Measurements from ENCODE around the gene DOCK8. TPM values are rescaled to one million over a fixed set of nuclear protein-coding genes. Genes with fewer than 3 reads are reported as not detected.
"Not testable (repeated sequence)": the region's sequence is repeated elsewhere in the genome, so short reads cannot be mapped to it uniquely, and the experiment has no call there.

DOCK8 gene
- 10 to 100 TPM; 22.7 to 49.0 (median 36.7) TPM for total RNA-seq

DNA sequence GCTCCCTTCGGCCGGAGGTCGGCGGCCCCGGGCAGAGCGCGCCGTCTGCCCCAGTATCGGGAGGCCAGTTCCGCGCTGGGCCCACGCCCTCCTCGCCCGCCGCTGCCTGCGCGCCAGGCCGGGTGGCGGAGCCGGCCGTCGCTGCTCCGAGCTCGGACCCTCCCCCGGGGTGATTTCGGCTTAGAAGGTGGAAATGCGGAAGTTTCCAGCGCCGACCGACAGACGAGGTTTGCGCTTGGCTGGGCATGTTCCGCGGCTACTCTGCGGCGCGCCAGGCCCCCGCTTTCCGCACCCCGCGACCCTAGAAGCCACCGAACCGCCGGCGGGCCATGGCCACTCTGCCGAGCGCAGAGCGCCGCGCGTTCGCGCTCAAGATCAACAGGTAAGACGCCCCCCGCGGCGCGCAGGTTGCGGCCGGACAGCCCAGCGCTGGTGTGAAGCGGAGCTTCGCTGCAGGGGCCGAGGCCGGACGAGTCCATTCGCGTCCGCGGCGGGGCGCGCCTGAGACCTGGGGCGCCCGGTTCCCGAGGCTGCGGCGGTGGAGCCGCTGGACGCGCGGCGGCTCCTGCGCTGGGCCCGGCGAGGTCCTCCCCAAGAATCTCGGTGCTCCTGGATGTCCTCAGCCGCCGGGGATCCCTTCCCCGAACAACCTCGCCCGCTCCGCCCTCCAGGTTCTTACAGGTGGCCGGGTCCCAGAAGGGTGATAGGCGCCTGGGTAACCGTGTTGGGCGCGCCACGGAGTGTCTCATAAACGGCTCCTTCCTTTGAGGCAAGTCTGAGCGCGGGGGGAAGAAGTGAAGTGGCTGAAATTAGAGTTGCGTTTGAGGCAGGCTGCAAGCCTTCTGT lies at the start of gene DOCK8:
Gene DOCK8, plus strand, starts transcription at position 218 of the 846 bp plus-strand sequence. Its CDS starts 112 bp downstream, at position 330.
- TF ChIP-seq, protein P1, sequence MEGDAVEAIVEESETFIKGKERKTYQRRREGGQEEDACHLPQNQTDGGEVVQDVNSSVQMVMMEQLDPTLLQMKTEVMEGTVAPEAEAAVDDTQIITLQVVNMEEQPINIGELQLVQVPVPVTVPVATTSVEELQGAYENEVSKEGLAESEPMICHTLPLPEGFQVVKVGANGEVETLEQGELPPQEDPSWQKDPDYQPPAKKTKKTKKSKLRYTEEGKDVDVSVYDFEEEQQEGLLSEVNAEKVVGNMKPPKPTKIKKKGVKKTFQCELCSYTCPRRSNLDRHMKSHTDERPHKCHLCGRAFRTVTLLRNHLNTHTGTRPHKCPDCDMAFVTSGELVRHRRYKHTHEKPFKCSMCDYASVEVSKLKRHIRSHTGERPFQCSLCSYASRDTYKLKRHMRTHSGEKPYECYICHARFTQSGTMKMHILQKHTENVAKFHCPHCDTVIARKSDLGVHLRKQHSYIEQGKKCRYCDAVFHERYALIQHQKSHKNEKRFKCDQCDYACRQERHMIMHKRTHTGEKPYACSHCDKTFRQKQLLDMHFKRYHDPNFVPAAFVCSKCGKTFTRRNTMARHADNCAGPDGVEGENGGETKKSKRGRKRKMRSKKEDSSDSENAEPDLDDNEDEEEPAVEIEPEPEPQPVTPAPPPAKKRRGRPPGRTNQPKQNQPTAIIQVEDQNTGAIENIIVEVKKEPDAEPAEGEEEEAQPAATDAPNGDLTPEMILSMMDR (IDR thresholded peaks at IDR 0.05; ENCODE audit: low read depth), result no peak

DNA sequence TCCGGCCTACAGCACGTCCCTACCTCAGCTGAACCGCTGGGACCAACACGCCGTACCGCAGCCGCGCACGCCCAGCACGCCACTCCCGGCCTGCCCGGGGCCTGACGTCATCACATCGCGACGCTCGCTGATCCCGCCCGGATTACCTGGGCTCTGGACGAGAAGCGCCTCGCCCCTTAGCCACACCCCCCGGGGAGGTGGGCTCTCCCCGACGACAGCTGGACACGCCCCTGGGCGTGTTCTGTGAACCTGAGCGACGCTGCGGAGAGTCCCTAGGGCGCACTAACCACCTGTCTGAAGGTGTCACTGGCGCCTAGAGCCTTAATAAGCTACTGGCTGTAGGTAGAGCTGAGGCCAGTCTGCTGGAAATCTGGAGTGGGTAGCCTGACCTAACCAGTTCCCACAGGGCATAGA lies 35.7 kb upstream of the DOCK8 start, which contains the start of gene ZNG1A:
Gene ZNG1A, minus strand, starts transcription at position 87 of the 414 bp plus-strand sequence. CDS start 87 bp downstream, outside the sequence.
- TF ChIP-seq, protein P1 (IDR thresholded peaks at IDR 0.05; ENCODE audit: low read depth), result not testable (repeated sequence)

DNA sequence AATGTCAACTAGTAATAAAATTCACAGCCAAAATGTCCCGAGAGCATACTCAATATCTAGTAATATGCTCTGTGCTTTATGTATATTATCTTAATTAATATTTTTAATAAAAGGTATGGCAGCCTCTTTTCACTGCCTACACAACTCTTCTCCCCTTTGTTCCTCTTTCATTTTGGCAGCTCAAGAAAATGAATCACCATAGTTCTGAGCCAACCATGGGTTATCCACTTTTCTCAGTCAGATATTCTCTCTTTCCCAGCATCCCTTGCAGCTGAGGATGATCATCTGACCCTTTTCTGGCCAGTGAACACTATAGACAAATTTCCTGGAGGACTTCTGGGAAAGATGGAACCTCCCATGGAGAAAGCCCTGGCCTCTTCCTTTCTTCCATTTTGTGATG lies 8.2 kb upstream of the DOCK8 start:
- TF ChIP-seq, protein P1 (IDR thresholded peaks at IDR 0.05; ENCODE audit: low read depth), result no peak

DNA sequence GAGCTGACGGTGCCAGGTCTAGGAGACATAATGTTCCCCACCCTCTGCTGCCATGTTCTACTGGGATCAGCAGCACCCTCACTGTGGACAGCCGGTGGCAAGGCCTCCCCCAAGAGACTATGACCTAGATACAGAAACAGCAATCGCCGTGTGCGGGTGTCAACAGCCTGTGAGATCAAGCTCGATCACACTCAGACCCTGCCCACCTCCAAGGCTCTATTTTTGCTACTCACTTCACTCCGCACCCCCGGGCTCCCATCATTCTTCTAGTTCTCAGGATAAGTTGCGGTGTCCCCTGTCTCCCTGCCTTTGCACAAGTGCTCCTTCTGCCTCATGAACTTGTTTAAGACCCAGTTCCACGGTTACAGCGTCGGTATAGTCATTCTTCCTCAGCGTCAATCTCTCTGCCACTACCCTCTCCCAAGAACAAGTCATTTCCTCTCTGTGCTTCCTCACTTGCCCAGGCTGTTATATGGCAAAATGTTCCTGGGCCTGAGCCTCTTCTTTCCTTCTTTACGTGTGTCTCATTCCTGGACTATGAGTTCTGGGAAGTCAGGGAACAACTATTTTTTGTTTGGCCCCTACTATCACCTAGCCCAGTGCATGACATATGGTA lies 5.4 kb upstream of the DOCK8 start:
- TF ChIP-seq, protein P1 (IDR thresholded peaks at IDR 0.05; ENCODE audit: low read depth), result no peak

DNA sequence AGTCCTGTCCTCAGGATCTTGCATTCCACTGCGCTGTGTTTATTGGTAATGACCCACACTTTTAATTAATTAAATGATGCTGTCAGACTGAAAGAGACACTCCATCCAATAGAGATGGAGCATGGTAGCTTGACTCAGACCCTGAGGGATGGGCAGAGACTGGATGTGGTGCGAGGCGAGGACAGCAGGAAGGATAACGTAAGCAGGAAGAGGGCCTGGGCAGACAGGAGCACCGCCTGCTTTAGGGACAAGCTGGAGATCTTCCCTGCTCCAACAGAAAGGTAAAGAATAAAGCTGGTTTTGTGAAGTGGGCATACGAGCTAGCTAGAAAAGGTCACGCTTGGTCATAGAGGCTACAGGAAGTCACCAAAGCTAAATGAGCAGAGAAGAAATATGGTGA lies 3.6 kb upstream of the DOCK8 start:
- TF ChIP-seq, protein P1 (IDR thresholded peaks at IDR 0.05; ENCODE audit: low read depth), result no peak

DNA sequence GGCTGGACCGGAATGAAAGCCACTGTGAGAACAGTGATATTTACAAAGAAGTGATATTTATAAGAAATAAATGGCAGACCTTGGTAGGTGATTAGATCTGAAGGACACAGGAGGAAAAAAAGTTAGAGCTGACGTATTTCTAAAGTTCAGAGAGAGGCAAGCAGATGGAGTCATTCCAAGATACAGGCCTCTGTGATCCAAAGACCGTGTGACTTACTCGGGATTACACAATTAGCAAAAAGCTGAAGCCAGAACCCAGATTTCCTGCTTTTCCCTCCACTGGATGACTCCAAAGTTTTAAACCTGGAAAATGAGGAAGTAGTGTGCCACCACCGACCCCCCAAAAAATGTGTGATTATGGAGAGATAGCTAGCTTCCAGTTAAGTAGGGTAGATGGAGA lies 3.1 kb upstream of the DOCK8 start:
- TF ChIP-seq, protein P1 (IDR thresholded peaks at IDR 0.05; ENCODE audit: low read depth), result no peak

DNA sequence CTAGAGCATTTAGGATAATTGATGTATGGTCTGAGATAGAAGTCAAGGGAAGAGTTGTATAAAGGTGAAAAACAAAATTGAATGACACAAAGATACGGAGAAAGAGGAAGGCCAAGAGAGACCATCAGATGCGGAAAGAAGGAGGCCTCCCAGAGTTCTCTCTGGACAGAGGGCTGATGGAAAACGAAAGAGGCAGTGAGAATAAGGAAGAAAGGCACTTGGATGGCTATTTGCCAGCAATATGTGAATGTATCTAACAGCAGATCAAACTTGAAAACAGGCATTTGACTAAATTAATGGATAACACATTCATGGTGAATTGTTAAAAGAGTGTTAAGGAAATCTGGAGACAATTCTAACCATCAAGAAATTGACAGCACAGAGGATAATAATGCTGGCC lies 2.4 kb upstream of the DOCK8 start:
- TF ChIP-seq, protein P1 (IDR thresholded peaks at IDR 0.05; ENCODE audit: low read depth), result no peak
